Naive thymus-derived CD4-positive, alpha-beta T cell (primary cell): ENCODE data around the gene MYCN. TPM values are rescaled to one million over a fixed set of nuclear protein-coding genes. Genes with fewer than 3 reads are reported as not detected.
A peak's percentile ranks its signal among the peaks of the same experiment; 100 is the strongest.

Experiments used
- ATAC-seq: fragments of 150-1000 bp; cut with Tn5 transposase; 2 replicates; pipeline ENCODE4 v1.10.0; 2021; ENCODE audit warnings: mild to moderate bottlenecking, moderate library complexity
- CTCF ChIA-PET: fragments of 350-600 bp; sonication (Branson Sonifier 250); formaldehyde crosslinking; loops from one replicate; lab custom pipeline; 2021; ENCODE audit warnings: antibody characterized with exemption; lab: Charles Lee
- POLR2A ChIA-PET: fragments of 350-600 bp; sonication (Branson Sonifier 250); formaldehyde crosslinking; loops from one replicate; lab custom pipeline; 2021; ENCODE audit warnings: antibody characterized with exemption, inconsistent platforms; lab: Charles Lee
- DNase-seq, 9 donors: peaks; one replicate each; pipeline versions ENCODE4 v3.0.0 to v3.0.0-alpha.2; 2020 to 2022; ENCODE audit warnings: mixed read lengths in 1 of 9
- H3K27ac ChIP-seq: one replicate; pipeline ENCODE4 v1.7.0; 2013; ENCODE audit warnings: mild to moderate bottlenecking, low read depth, low read length, moderate library complexity
- H3K27me3 ChIP-seq, 2 donors: one replicate each; pipeline ENCODE4 v1.7.0; 2013; ENCODE audit warnings: low read length in 2 of 2, mild to moderate bottlenecking in 2 of 2, moderate library complexity in 2 of 2; ENCODE audit not compliant: control insufficient read depth in 2 of 2, insufficient read depth in 2 of 2
- H3K36me3 ChIP-seq, 3 experiments: 1 replicate in 2 of 3; 2 replicates in 1 of 3; pipeline ENCODE4 v1.7.0; 2013; ENCODE audit warnings: low read length in 3 of 3, mild to moderate bottlenecking in 3 of 3, moderate library complexity in 1 of 3; ENCODE audit not compliant: insufficient read depth in 3 of 3, control insufficient read depth in 2 of 3
- H3K4me1 ChIP-seq, 2 donors: one replicate each; pipeline ENCODE4 v1.7.0; 2013; ENCODE audit warnings: low read length in 2 of 2, mild to moderate bottlenecking in 2 of 2, moderate library complexity in 1 of 2; ENCODE audit not compliant: control insufficient read depth in 2 of 2, insufficient read depth in 2 of 2
- H3K4me3 ChIP-seq: 2 replicates; pipeline ENCODE4 v1.7.0; 2013; ENCODE audit warnings: mild to moderate bottlenecking, low read length
- H3K9me3 ChIP-seq, 3 experiments: 1 replicate in 2 of 3; 2 replicates in 1 of 3; pipeline ENCODE4 v1.7.0; 2013; ENCODE audit warnings: low read length in 3 of 3; ENCODE audit not compliant: control insufficient read depth in 2 of 3
- H3K27ac Mint-ChIP-seq, 9 donors: one replicate each; pipeline ENCODE4 v1.8.0; 2020 to 2022; ENCODE audit warnings: mixed read lengths in 9 of 9, mild to moderate bottlenecking in 8 of 9, moderate library complexity in 5 of 9, inconsistent platforms in 2 of 9
- H3K27me3 Mint-ChIP-seq, 5 donors: one replicate each; pipeline ENCODE4 v1.8.0; 2021 to 2022; ENCODE audit warnings: mixed read lengths in 5 of 5, mild to moderate bottlenecking in 1 of 5
- H3K36me3 Mint-ChIP-seq, 5 donors: one replicate each; pipeline ENCODE4 v1.8.0; 2020 to 2022; ENCODE audit warnings: mixed read lengths in 5 of 5, mild to moderate bottlenecking in 3 of 5, inconsistent platforms in 1 of 5
- H3K4me1 Mint-ChIP-seq, 7 donors: one replicate each; pipeline ENCODE4 v1.8.0; 2020 to 2022; ENCODE audit warnings: mixed read lengths in 7 of 7, mild to moderate bottlenecking in 3 of 7, inconsistent platforms in 1 of 7
- H3K4me3 Mint-ChIP-seq, 10 donors: one replicate each; pipeline ENCODE4 v1.8.0; 2020 to 2022; ENCODE audit warnings: mild to moderate bottlenecking in 10 of 10, mixed read lengths in 10 of 10, moderate library complexity in 6 of 10, inconsistent platforms in 2 of 10
- H3K9me3 Mint-ChIP-seq, 11 donors: one replicate each; pipeline ENCODE4 v1.8.0; 2020 to 2022; ENCODE audit warnings: mixed read lengths in 11 of 11, mild to moderate bottlenecking in 4 of 11, inconsistent platforms in 1 of 11, moderate library complexity in 1 of 11
- intact Hi-C, 2 donors: fragments of 100-400 bp; cut with micrococcal nuclease; formaldehyde crosslinking; loops; one replicate each; pipeline ENCODE4 v1.15.1; 2023
- polyA plus RNA-seq, 2 donors: library from polyadenylated mRNA; unstranded; fragments of 300-500 nt; fragmentation: Illumina TruSeq; gene quantifications; one replicate each; pipeline ENCODE4 v1.2.3, GENCODE V29; 2021
- total RNA-seq, 6 experiments: library from RNA in 5 of 6; stranded (reverse) in 5 of 6; gene quantifications; 1 replicate in 5 of 6; 2 replicates in 1 of 6; pipeline ENCODE4 v1.2.3 and lab custom pipeline; 2021 to 2026

MYCN gene
- total and polyA plus RNA-seq, 7 experiments from 2014 or later: 0.21 to 2.3 (median 0.47) TPM; not detected in 3

GRCh38 chr2:15989559-15989958 is 49.2 kb downstream of the MYCN start:
- Mint-ChIP-seq H3K9me3 (peaks cover 0 to 1% (median 0%) of the 10 kb centered on the region in 11 donors), H3K4me1 (peaks cover 0 to 3% (median 0%) of the 10 kb centered on the region in 7 donors), H3K27me3 (no peaks in the 10 kb centered on the region), H3K36me3 (no peaks in the 10 kb centered on the region), H3K4me3 (no peak overlapping the region), H3K27ac (no peak overlapping the region)
- DNase-seq (no peak), ATAC-seq (no peak)
- CTCF ChIA-PET: no interaction called here
- H3K4me3 ChIP-seq: no peak overlapping the region
- H3K4me1 ChIP-seq: no peaks in the 10 kb centered on the region
- H3K27me3 ChIP-seq: no peaks in the 10 kb centered on the region
- H3K27ac ChIP-seq: no peak overlapping the region
- H3K36me3 ChIP-seq: no peaks in the 10 kb centered on the region
- POLR2A ChIA-PET: no interaction called here
- intact Hi-C loops: no loop called here
- no peaks in the 10 kb centered on the region for H3K9me3 ChIP-seq

GRCh38 chr2:15990151-15991101 is 50.1 kb downstream of the MYCN start:
- no peak for DNase-seq
- Mint-ChIP-seq H3K27me3 (no peaks in the 10 kb centered on the region), H3K27ac (no peak overlapping the region), H3K4me1 (peaks cover 0 to 3% (median 0%) of the 10 kb centered on the region in 7 donors), H3K9me3 (peaks cover 0 to 3% (median 0%) of the 10 kb centered on the region in 11 donors), H3K36me3 (no peaks in the 10 kb centered on the region), H3K4me3 (no peak overlapping the region)
- Histone ChIP-seq H3K4me3 (no peak overlapping the region), H3K27ac (no peak overlapping the region), H3K36me3 (no peaks in the 10 kb centered on the region), H3K9me3 (no peaks in the 10 kb centered on the region), H3K4me1 (no peaks in the 10 kb centered on the region), H3K27me3 (no peaks in the 10 kb centered on the region)
- POLR2A ChIA-PET: no interaction called here
- CTCF ChIA-PET: no interaction called here
- intact Hi-C loops: no loop called here
- no peak for ATAC-seq

GRCh38 chr2:15991231-15991630 is 50.9 kb downstream of the MYCN start:
- no peak overlapping the region for H3K27ac ChIP-seq
- no peaks in the 10 kb centered on the region for H3K27me3 ChIP-seq
- no peaks in the 10 kb centered on the region for H3K4me1 ChIP-seq
- no peak for DNase-seq
- no peak overlapping the region for H3K4me3 Mint-ChIP-seq
- H3K27ac Mint-ChIP-seq: no peak overlapping the region
- H3K4me3 ChIP-seq: no peak overlapping the region
- no peaks in the 10 kb centered on the region for H3K36me3 Mint-ChIP-seq
- H3K27me3 Mint-ChIP-seq: no peaks in the 10 kb centered on the region
- intact Hi-C loops: no loop called here
- ChIA-PET POLR2A (no interaction called here), CTCF (no interaction called here)
- H3K4me1 Mint-ChIP-seq: peaks cover 0 to 3% (median 0%) of the 10 kb centered on the region in 7 donors
- H3K9me3 ChIP-seq: no peaks in the 10 kb centered on the region
- no peaks in the 10 kb centered on the region for H3K36me3 ChIP-seq
- ATAC-seq: no peak
- peaks cover 0 to 3% (median 0%) of the 10 kb centered on the region in 11 donors for H3K9me3 Mint-ChIP-seq

GRCh38 chr2:15992457-15993231 is 52.3 kb downstream of the MYCN start:
- ChIA-PET CTCF (no interaction called here), POLR2A (no interaction called here)
- no peaks in the 10 kb centered on the region for H3K27me3 Mint-ChIP-seq
- H3K4me3 ChIP-seq: no peak overlapping the region
- peaks cover 0 to 3% (median 0%) of the 10 kb centered on the region in 7 donors for H3K4me1 Mint-ChIP-seq
- no peaks in the 10 kb centered on the region for H3K4me1 ChIP-seq
- H3K27me3 ChIP-seq: no peaks in the 10 kb centered on the region
- ATAC-seq (no peak), DNase-seq (no peak)
- H3K27ac ChIP-seq: no peak overlapping the region
- H3K4me3 Mint-ChIP-seq: no peak overlapping the region
- H3K9me3 ChIP-seq: no peaks in the 10 kb centered on the region
- intact Hi-C loops: no loop called here
- no peaks in the 10 kb centered on the region for H3K36me3 Mint-ChIP-seq
- peak overlapping the region in 1 of 9 donors; percentile 59 for H3K27ac Mint-ChIP-seq
- peaks cover 0 to 3% (median 0%) of the 10 kb centered on the region in 11 donors for H3K9me3 Mint-ChIP-seq
- no peaks in the 10 kb centered on the region for H3K36me3 ChIP-seq

GRCh38 chr2:15993232-15993610 is 52.9 kb downstream of the MYCN start:
- H3K4me1 Mint-ChIP-seq: peaks cover 0 to 3% (median 0%) of the 10 kb centered on the region in 7 donors
- Histone ChIP-seq H3K27ac (no peak overlapping the region), H3K4me1 (no peaks in the 10 kb centered on the region), H3K27me3 (no peaks in the 10 kb centered on the region), H3K9me3 (no peaks in the 10 kb centered on the region), H3K36me3 (no peaks in the 10 kb centered on the region), H3K4me3 (no peak overlapping the region)
- no peaks in the 10 kb centered on the region for H3K27me3 Mint-ChIP-seq
- H3K9me3 Mint-ChIP-seq: peaks cover 0 to 3% (median 0%) of the 10 kb centered on the region in 11 donors
- ChIA-PET POLR2A (no interaction called here), CTCF (no interaction called here)
- ATAC-seq (no peak), DNase-seq (no peak)
- no peak overlapping the region for H3K27ac Mint-ChIP-seq
- intact Hi-C loops: no loop called here
- H3K4me3 Mint-ChIP-seq: no peak overlapping the region
- H3K36me3 Mint-ChIP-seq: no peaks in the 10 kb centered on the region

- ChIA-PET CTCF (no interaction called here), POLR2A (no interaction called here)
- Mint-ChIP-seq H3K4me1 (peaks cover 0 to 3% (median 0%) of the 10 kb centered on the region in 7 donors), H3K9me3 (peaks cover 0 to 3% (median 0%) of the 10 kb centered on the region in 11 donors), H3K4me3 (no peak overlapping the region), H3K27ac (peak overlapping the region in 1 of 9 donors; percentile 62), H3K36me3 (no peaks in the 10 kb centered on the region), H3K27me3 (no peaks in the 10 kb centered on the region)
- intact Hi-C loops: no loop called here
- H3K27me3 ChIP-seq: no peaks in the 10 kb centered on the region
- H3K27ac ChIP-seq: no peak overlapping the region
- DNase-seq (no peak), ATAC-seq (no peak)
- H3K4me1 ChIP-seq: no peaks in the 10 kb centered on the region
- no peaks in the 10 kb centered on the region for H3K9me3 ChIP-seq
- H3K4me3 ChIP-seq: no peak overlapping the region
- H3K36me3 ChIP-seq: no peaks in the 10 kb centered on the region
Measured at GRCh38 chr2:15993666-15994065, 53.3 kb downstream of the MYCN start.
